ENCODE results near the gene CDC42EP1.

GRCh38 chr22:37609240-37610152 is 49.2 kb downstream of the CDC42EP1 start:
- TF ChIP-seq CTCF (IDR thresholded peaks at IDR 0.05) (no peak), POLR2A (IDR thresholded peaks at IDR 0.05) (no peak)
